ENCODE data around the gene ZNF467. TPM values are rescaled to one million over a fixed set of nuclear protein-coding genes. Genes with fewer than 3 reads are reported as not detected.

The ZNF467 gene
- total and polyA plus RNA-seq, 9 donors, result 2.3 to 23.7 (median 11.4) TPM

- Histone ChIP-seq H3K4me1 (ENCODE audit: insufficient read depth) (no peaks in the 10 kb centered on the region), H3K36me3 (no peaks in the 10 kb centered on the region), H3K27me3 (no peaks in the 10 kb centered on the region), H3K9me3 (no peaks in the 10 kb centered on the region), H3K4me3 (no peak overlapping the region), H3K27ac (no peak overlapping the region)
- no peak for DNase-seq
- intact Hi-C loops (cut with DNase I), result no loop called here
- no peak for TF ChIP-seq CTCF (IDR thresholded peaks at IDR 0.05)
- no peak for TF ChIP-seq POLR2A (IDR thresholded peaks at IDR 0.05)
- no peak for TF ChIP-seq EP300 (IDR thresholded peaks at IDR 0.05)
- 88 to 91% (median 90%) methylated on average over 26 to 28 of the region's 28 CpGs for WGBS, 3 donors
Measured at GRCh38 chr7:149729983-149730801, 43.2 kb downstream of the ZNF467 start.

- Histone ChIP-seq H3K9me3 (no peaks in the 10 kb centered on the region), H3K4me3 (no peak overlapping the region), H3K36me3 (no peaks in the 10 kb centered on the region), H3K4me1 (ENCODE audit: insufficient read depth) (no peaks in the 10 kb centered on the region), H3K27ac (no peak overlapping the region), H3K27me3 (no peaks in the 10 kb centered on the region)
- DNase-seq, result no peak
- 79 to 87% (median 82%) methylated on average over 5 of the region's 5 CpGs for WGBS, 3 donors
- intact Hi-C loops (cut with DNase I), result no loop called here
- TF ChIP-seq POLR2A (IDR thresholded peaks at IDR 0.05) (no peak), CTCF (IDR thresholded peaks at IDR 0.05) (no peak), EP300 (IDR thresholded peaks at IDR 0.05) (no peak)
Measured at GRCh38 chr7:149729586-149729982, 43.8 kb downstream of the ZNF467 start.

GRCh38 chr7:149728491-149729375 lies 44.7 kb downstream of the ZNF467 start:
- no peak for DNase-seq
- Histone ChIP-seq H3K27ac (no peak overlapping the region), H3K9me3 (no peaks in the 10 kb centered on the region), H3K4me3 (no peak overlapping the region), H3K4me1 (ENCODE audit: insufficient read depth) (no peaks in the 10 kb centered on the region), H3K36me3 (no peaks in the 10 kb centered on the region), H3K27me3 (no peaks in the 10 kb centered on the region)
- TF ChIP-seq CTCF (IDR thresholded peaks at IDR 0.05), result no peak
- intact Hi-C loops (cut with DNase I), result no loop called here
- WGBS, 3 donors, result 89 to 96% (median 94%) methylated on average over 20 to 21 of the region's 21 CpGs

GRCh38 chr7:149727899-149728476 lies 45.4 kb downstream of the ZNF467 start:
- DNase-seq, result no peak
- Histone ChIP-seq H3K4me3 (no peak overlapping the region), H3K27ac (no peak overlapping the region), H3K4me1 (ENCODE audit: insufficient read depth) (no peaks in the 10 kb centered on the region), H3K27me3 (no peaks in the 10 kb centered on the region), H3K36me3 (no peaks in the 10 kb centered on the region), H3K9me3 (no peaks in the 10 kb centered on the region)
- intact Hi-C loops (cut with DNase I), result no loop called here
- TF ChIP-seq EP300 (IDR thresholded peaks at IDR 0.05) (no peak), POLR2A (IDR thresholded peaks at IDR 0.05) (no peak), CTCF (IDR thresholded peaks at IDR 0.05) (no peak)
- 73 to 78% (median 75%) methylated on average over 6 to 12 of the region's 12 CpGs for WGBS, 3 donors

All from ovary (tissue), 9 donors.